DMS53 (cell line): Measurements from ENCODE around the gene DLG5.

ENCODE experiments used
- DNase-seq: peaks from one replicate; lab custom pipeline; 2025; lab: John Stamatoyannopoulos, UW

The DLG5 gene

DNA sequence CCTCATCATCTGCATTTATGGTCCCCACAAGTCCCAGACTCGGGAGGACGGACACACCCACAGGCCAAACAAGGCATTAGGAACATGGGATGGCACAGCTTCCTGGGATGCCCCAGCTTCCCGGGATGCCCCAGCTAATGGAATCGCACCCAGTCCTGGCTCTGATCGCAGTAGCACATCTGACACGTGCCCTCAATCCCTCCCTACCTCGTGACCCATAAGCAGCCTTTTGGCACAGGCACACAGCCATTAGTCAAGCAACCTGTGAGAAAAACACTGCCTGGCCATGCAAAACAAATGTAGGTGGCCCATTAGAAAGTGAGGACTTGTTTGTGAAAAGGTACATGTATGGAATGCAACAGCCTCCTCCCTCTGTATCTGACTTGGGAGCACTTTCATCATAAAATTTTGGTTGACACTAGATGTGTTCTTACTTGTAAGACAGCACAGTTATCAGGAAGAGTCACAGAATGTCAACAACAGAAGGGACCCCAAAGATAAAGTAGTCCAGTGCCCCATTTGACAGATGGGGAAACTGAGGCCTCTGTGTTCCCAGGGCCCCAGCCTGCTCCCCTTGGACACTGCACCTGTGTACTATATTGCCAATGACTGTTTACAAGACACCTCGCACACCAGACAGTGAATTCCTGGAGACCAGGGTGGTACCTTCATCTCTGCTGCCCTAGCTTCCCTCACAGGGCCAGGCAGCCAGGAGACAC lies 34.4 kb downstream of the DLG5 start:
- no peak for DNase-seq

DNA sequence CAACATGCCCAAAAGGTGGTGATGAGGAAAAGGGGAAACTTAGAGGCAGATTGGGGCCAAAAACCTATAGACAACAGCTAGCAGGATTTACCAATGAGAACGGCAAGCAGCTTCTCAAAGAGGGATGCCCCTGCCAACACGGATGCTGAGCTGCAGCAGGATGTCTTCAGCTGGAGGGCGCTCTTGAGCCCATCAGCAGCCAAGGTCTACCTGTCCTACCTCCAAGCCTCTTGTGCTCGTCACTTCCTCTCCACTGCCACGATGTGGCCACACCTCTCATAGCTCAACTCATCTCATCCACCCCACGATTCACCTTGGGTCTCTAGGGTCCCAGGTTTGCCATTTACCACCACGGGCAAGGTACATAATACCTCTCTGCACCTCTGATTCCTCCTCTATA lies 36.5 kb downstream of the DLG5 start:
- DNase-seq = peak; percentile 61

GRCh38 chr10:77889277-77889903 lies 37.2 kb downstream of the DLG5 start:
- peak; percentile 98 for DNase-seq

DNA sequence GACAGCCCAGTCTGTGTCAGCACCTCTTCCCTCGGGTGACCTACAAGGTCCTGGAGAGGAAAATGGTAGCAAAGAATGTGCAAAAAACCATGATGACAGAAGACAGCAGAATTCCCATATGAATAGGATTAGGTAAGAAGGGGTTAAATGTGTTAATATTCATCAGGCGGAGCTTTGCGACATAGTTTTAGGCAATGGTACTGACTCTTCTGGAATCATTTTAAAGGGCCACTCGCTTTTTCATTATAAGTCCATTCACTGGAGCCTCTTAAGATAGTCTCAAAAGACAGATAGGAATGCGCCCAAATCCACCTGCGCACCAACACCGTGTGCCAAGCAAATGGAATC lies 38.2 kb downstream of the DLG5 start:
- DNase-seq = no peak

GRCh38 chr10:77887631-77888355 lies 38.8 kb downstream of the DLG5 start:
- peak; percentile 51 for DNase-seq

DNA sequence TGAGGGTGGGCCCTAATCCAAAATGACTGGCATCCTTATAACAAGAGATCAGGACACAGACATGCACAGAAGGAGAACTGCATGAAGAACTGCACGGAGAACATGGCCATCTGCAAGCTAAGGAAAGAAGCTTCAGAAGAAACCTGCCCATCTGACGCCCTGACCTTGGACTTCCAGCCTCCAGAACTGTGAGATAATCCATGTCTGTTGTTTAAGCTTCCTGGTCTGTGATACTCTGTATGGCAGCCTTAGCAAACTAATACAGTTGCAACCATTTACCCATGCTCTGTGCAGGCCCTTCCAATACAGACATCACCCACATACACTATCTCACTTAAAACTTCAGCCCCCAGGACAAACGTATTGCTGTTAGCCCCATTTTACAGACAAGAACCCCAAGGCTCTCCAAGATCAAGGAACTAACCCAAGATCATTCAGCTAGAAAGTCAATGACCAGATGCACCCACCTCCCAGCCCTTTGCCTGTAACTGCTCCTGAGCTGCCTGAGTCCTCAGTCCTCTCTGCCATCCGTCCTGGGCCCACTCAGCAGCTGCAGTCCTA lies 39.7 kb downstream of the DLG5 start:
- DNase-seq = no peak

GRCh38 chr10:77884181-77884580 lies 42.4 kb downstream of the DLG5 start:
- no peak for DNase-seq

DNA sequence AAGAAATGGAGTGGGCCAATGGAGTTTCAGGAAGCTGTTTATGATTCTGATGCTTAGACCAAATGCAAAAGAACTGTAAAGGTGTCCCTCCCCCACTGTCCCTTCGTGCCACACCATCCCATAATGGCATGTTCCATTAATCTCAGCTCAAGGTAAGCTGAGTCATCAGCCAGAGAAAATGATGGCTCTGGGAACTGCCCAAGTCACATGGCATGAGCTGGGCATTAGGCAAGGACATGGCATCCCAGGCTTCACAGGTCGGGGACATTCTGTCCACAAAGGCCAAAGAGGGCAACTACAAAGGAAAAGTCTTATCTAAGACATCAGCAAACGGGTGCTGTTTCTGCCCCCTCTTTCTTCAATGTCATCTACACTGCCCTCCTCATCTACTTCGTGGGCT lies 44.9 kb downstream of the DLG5 start:
- no peak for DNase-seq

DNA sequence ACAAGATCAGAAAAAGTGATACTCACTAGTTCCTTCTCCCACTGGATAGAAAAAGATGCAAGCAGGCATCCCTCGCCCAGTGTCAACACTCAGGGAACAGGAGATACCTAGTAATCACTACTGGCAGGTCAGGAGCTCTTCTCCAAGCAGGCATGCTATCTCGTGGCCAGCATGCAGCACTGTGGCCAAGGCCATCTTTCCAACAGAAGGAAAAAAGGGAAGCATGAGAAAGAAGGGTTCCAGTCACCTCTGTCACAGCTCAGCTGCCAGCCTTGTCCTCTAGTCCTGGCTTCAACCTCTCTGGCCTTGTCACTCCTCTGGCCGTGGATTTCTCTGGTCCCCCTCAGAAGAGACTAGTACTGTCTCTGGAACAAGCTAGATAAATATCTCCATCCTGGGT lies 45.3 kb downstream of the DLG5 start:
- no peak for DNase-seq

- DNase-seq = no peak
These were observed 46.8 kb downstream of the DLG5 start for GRCh38 chr10:77879710-77880109.

DNA sequence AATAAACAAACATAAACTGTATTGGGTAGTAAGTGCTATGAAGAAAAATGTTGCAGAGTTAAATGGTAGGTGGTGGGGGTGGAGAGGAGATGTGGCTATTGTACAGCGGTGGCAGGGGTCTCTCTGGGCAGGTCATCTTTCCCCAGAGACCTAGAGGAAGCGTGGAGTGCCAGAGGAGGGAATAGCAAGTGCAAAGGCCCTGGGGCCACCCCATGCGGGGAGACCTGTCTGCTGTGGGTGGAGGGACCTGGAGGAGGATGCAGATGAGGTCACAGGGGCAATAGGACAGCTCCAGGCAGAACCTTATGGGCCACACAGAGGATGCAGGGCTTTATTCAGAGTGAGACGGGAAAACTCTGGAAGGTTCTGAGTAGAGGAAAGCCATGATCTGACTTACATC lies 47.5 kb downstream of the DLG5 start:
- no peak for DNase-seq

GRCh38 chr10:77877441-77878344 lies 48.9 kb downstream of the DLG5 start:
- DNase-seq = no peak

- DNase-seq = no peak
These were observed 50.8 kb downstream of the DLG5 start for GRCh38 chr10:77875730-77876129.

- no peak for DNase-seq
These were observed 51.7 kb downstream of the DLG5 start for GRCh38 chr10:77874872-77875271.

- DNase-seq = peak; percentile 62
These were observed 52.8 kb downstream of the DLG5 start for GRCh38 chr10:77873536-77874380.

DNA sequence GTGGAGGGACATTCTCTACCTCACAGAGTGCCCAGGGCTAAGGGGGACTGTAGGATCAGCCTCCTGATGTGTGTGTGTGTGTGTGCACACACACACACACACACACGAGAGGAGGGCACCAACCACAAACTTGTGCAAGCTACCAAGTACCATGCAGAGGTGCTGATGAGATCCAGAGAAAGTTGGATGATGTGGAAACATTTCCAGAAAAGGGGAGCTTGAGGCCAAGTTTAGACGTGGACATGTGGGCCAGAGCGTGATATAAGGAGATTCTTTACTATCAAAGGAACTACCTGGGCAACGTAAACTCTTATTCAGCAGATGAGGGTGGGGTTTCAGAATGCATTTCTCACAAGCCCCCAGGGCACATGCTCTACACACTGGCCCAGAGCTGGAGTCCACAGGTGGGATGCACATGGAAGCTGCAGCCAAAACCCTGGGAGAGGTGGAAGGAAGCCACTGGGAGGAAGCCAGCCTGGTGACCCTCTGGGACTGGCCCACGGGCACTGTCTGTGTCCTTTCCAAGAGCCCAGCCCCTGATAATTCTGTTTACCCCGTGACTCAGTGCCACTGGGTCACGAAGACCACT lies 53.5 kb downstream of the DLG5 start:
- no peak for DNase-seq

GRCh38 chr10:77872151-77872946 lies 54.2 kb downstream of the DLG5 start:
- no peak for DNase-seq

DNA sequence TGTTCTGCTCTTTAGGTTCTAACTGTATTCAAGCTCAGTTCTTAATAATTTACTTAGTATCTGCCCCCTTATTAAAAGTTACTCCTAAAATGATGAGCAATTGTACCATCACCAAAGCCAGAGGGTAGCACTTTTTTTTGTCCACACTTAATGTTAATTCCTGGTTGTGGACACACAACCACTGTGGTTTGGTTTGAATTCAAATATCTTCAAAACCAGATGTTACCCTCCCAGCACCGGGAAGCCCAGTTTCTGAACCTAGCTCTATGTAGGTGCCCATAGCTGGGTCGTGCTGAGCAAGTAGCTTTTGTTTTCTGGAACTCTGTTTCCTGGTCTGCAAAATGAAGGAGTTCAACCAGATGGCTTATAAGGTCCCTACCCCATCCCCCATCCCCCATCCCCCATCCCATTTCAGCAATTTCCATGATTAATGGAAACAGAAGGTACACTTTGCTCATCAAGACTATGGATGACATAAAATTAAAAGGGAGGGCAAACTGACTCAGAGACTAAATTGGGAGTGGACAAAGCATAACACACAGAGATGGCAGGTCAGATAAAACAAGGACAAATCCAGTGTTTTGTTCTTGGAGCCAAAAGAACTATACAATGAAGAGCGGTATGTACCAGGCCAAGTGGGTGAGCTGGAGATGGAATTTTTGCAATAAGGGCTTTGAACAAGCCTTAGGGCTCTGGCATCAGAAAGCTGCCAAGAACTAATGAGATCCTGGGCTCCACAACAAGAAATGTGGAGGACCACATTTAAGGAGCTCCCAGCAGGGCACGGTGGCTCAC lies 56.7 kb downstream of the DLG5 start:
- DNase-seq = no peak

DNA sequence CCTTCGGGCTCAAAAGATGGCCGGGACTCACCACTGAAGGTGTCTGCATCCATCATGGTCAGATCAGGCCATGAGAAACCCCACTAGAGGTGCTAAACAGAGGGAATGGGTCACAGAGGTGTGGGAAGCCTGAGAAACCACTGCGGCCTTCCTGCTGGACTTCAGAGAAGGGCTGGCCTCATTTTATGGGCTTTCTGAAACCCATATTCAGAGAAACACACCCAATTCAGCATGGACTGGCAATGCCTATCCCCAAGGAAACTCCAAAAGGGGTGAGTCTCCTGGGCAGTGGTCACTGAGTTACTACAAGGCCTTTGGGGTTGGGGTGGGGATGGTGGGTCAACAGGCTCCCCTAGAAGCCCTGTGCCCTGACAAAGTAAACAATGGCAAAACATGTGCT lies 58.0 kb downstream of the DLG5 start:
- DNase-seq = no peak
